GM18861 (cell line): ENCODE results near the gene TBC1D16.
"Not testable (repeated sequence)": the region's sequence is repeated elsewhere in the genome, so short reads cannot be mapped to it uniquely, and the experiment has no call there.

Source experiments
- ATAC-seq: cut with Tn5 transposase; IDR thresholded peaks from one replicate; pipeline ENCODE4 v1.9.1; 2021; ENCODE audit not compliant: unreplicated experiment

TBC1D16 gene

GRCh38 chr17:80051681-80052080, 16.0 kb upstream of the TBC1D16 start:
- ATAC-seq = no peak

- no peak for ATAC-seq
These were observed 15.0 kb upstream of the TBC1D16 start for GRCh38 chr17:80050706-80051105.

GRCh38 chr17:80049986-80050385, 14.3 kb upstream of the TBC1D16 start:
- no peak for ATAC-seq

- no peak for ATAC-seq
These were observed 11.5 kb upstream of the TBC1D16 start for GRCh38 chr17:80047176-80047575.

GRCh38 chr17:80046709-80047108, 11.0 kb upstream of the TBC1D16 start:
- not testable (repeated sequence) for ATAC-seq

GRCh38 chr17:80045703-80046102, 10.0 kb upstream of the TBC1D16 start:
- ATAC-seq = no peak

- no peak for ATAC-seq
These were observed 8.3 kb upstream of the TBC1D16 start for GRCh38 chr17:80043963-80044362.

GRCh38 chr17:80036715-80037477, 1.2 kb upstream of the TBC1D16 start:
- no peak for ATAC-seq

GRCh38 chr17:80035937-80036714, 454 bp upstream of the TBC1D16 start, which contains the start of gene CCDC40:
Gene CCDC40, plus strand, starts transcription at chr17:80036642. Its CDS starts 21 bp downstream, at chr17:80036663.
- no peak for ATAC-seq

- ATAC-seq = no peak
These were observed 633 bp downstream of the TBC1D16 start for GRCh38 chr17:80034791-80035686.

- no peak for ATAC-seq
These were observed 1.8 kb downstream of the TBC1D16 start for GRCh38 chr17:80033840-80034239.

GRCh38 chr17:80032614-80033171, 3.0 kb downstream of the TBC1D16 start:
- no peak for ATAC-seq

GRCh38 chr17:80031691-80032430, 3.8 kb downstream of the TBC1D16 start:
- no peak for ATAC-seq

- ATAC-seq = no peak
These were observed 4.8 kb downstream of the TBC1D16 start for GRCh38 chr17:80030730-80031410.

GRCh38 chr17:80029258-80029974, 6.3 kb downstream of the TBC1D16 start:
- ATAC-seq = no peak

GRCh38 chr17:80028030-80028429, 7.6 kb downstream of the TBC1D16 start:
- no peak for ATAC-seq

GRCh38 chr17:80027043-80027435, 8.6 kb downstream of the TBC1D16 start:
- ATAC-seq = no peak

GRCh38 chr17:80026359-80027042, 9.2 kb downstream of the TBC1D16 start:
- no peak for ATAC-seq
